DND-41 (cell line): Measurements from ENCODE around the gene PITPNM1.
"Not testable (repeated sequence)": the region's sequence is repeated elsewhere in the genome, so short reads cannot be mapped to it uniquely, and the experiment has no call there.

ENCODE experiments used
- CTCF ChIP-seq: IDR thresholded peaks from 2 replicates; pipeline ENCODE4 v1.5.1; 2012; ENCODE audit warnings: borderline replicate concordance, low read length, moderate library complexity, mild to moderate bottlenecking; ENCODE audit not compliant: poor library complexity, severe bottlenecking; ENCODE audit errors: extremely low read depth
- EZH2 ChIP-seq: IDR thresholded peaks from 3 replicates; pipeline ENCODE4 v1.6.1; 2012; ENCODE audit warnings: borderline replicate concordance, low read depth, mild to moderate bottlenecking, moderate library complexity, low read length, inconsistent platforms; ENCODE audit not compliant: severe bottlenecking

DNA sequence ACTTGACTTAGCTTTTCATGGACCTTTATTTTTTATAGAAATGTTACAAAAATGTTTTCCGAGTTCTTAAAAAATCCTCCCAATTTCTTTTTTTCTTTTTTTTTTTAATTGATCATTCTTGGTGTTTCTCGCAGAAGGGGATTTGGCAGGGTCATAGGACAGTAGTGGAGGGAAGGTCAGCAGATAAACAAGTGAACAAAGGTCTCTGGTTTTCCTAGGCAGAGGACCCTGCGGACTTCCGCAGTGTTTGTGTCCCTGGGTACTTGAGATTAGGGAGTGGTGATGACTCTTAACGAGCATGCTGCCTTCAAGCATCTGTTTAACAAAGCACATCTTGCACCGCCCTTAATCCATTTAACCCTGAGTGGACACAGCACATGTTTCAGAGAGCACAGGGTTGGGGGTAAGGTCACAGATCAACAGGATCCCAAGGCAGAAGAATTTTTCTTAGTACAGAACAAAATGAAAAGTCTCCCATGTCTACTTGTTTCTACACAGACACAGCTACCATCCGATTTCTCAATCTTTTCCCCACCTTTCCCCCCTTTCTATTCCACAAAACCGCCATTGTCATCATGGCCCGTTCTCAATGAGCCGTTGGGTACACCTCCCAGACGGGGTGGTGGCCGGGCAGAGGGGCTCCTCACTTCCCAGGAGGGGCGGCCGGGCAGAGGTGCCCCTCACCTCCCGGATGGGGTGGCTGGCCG, 27.7 kb downstream of the PITPNM1 start:
- not testable (repeated sequence) for TF ChIP-seq CTCF, EZH2
